ENCODE results near the gene ITSN1.
"Not testable (repeated sequence)": the region's sequence is repeated elsewhere in the genome, so short reads cannot be mapped to it uniquely, and the experiment has no call there.

The ITSN1 gene

GRCh38 chr21:33642027-33642895, at the start of gene ITSN1:
Gene ITSN1 (plus strand): TSS chr21:33642501. CDS start chr21:33718829, 76,328 bp downstream.
- DNase-seq: peak; percentile 100

GRCh38 chr21:33598051-33598450, 44.2 kb upstream of the ITSN1 start:
- no peak for DNase-seq

- no peak for DNase-seq
Observed at GRCh38 chr21:33608559-33608958, 33.7 kb upstream of the ITSN1 start.

- no peak for DNase-seq
Observed at GRCh38 chr21:33611006-33611744, 31.1 kb upstream of the ITSN1 start.

GRCh38 chr21:33617565-33617964, 24.7 kb upstream of the ITSN1 start:
- not testable (repeated sequence) for DNase-seq

- DNase-seq: no peak
Observed at GRCh38 chr21:33618407-33618806, 23.9 kb upstream of the ITSN1 start.

GRCh38 chr21:33619726-33620125, 22.6 kb upstream of the ITSN1 start:
- no peak for DNase-seq

GRCh38 chr21:33622253-33622652, 20.0 kb upstream of the ITSN1 start:
- DNase-seq: no peak

GRCh38 chr21:33626151-33626550, 16.1 kb upstream of the ITSN1 start:
- not testable (repeated sequence) for DNase-seq

GRCh38 chr21:33634254-33634653, 8.0 kb upstream of the ITSN1 start:
- no peak for DNase-seq

- peak; percentile 87 for DNase-seq
Observed at GRCh38 chr21:33640697-33641351, 1.5 kb upstream of the ITSN1 start.

GRCh38 chr21:33641352-33642026, 812 bp upstream of the ITSN1 start, which contains the start of gene CRYZL1:
Gene CRYZL1 (minus strand): TSS chr21:33641741. CDS start chr21:33631551, 10,190 bp downstream.
- DNase-seq: peak; percentile 100

- peak; percentile 68 for DNase-seq
Observed at GRCh38 chr21:33642896-33643657, 776 bp downstream of the ITSN1 start.

GRCh38 chr21:33643658-33644311, 1.5 kb downstream of the ITSN1 start:
- DNase-seq: peak; percentile 68

GRCh38 chr21:33644383-33645074, 2.2 kb downstream of the ITSN1 start:
- no peak for DNase-seq

- no peak for DNase-seq
Observed at GRCh38 chr21:33645730-33646129, 3.4 kb downstream of the ITSN1 start.

- DNase-seq: no peak
Observed at GRCh38 chr21:33647587-33647986, 5.3 kb downstream of the ITSN1 start.

- no peak for DNase-seq
Observed at GRCh38 chr21:33648555-33648954, 6.3 kb downstream of the ITSN1 start.

GRCh38 chr21:33650230-33650629, 7.9 kb downstream of the ITSN1 start:
- DNase-seq: peak; percentile 37

- DNase-seq: peak; percentile 39
Observed at GRCh38 chr21:33650929-33651509, 8.7 kb downstream of the ITSN1 start.

Measured in NCI-H69 (cell line).